HG02571 (cell line): Measurements from ENCODE around the gene FHL2.

Source experiments
- ATAC-seq: cut with Tn5 transposase; IDR thresholded peaks from one replicate; pipeline ENCODE4 v1.9.1; 2021; ENCODE audit warnings: mild to moderate bottlenecking, moderate library complexity; ENCODE audit not compliant: unreplicated experiment

The FHL2 gene, protein sequence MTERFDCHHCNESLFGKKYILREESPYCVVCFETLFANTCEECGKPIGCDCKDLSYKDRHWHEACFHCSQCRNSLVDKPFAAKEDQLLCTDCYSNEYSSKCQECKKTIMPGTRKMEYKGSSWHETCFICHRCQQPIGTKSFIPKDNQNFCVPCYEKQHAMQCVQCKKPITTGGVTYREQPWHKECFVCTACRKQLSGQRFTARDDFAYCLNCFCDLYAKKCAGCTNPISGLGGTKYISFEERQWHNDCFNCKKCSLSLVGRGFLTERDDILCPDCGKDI

DNA sequence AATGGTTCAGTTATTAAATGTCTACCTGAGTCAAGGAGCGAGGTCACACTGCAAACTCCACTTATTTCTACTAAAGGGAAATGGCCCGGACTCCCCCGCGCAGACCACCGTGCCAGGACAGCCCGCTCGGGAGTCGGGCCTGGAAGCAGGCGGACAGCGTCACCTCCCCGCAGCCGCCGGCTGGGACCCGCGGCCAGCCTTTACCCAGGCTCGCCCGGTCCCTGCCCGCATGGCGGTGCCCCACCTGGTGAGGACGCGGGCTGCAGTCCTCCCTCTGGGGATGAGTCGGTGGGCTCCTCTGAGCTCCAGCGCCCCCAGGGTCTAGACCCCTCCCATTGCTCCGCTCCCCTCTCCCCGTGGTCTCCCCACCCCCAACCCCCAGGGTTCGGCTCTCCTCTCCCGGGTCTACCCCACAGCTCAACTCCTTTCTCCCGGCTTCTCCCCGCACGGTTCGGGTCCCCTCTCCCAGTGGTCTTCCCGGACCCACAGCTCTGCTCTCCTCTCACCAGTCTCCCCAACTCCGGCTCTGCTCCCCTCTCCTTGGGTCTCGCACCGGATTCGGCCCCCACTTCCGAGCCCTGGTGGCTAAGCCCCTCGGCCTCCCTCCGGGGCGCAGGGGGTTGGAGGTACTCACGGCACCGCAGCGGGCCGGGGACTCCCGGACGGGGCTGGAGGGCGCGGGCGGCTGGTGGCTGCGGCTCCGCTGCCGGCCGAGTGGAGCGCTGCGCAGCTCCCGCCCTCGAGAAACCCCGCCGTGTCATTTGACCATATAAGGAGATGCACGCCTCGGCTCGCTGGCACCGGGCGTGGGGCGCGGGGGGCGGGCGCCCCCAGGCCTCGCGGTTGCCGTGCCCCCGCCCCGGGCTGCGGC, at the start of gene FHL2:
FHL2 (minus strand) TSS at position 716 of the 871 bp plus-strand sequence. CDS start 12,535 bp downstream, outside the sequence.
- ATAC-seq: peak; percentile 97

DNA sequence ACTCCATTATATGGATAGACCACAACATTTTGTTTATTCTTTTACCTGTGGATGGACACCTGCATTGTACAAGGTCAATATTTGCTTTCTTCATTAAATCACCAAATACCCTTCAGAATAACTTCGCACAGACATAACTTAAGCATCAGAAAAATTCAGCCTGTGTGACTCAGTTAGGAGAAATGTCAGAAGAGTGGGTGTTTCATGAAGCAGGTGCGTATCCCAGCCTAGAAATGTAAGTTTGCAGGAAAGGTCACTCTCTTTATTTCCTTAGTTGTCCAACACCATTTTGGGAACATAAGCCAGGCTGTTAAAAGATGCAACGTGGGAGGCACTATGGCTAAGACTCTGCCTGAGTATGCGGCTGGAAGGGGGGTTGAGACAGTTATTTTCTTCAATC, 48.6 kb upstream of the FHL2 start:
- ATAC-seq: no peak

DNA sequence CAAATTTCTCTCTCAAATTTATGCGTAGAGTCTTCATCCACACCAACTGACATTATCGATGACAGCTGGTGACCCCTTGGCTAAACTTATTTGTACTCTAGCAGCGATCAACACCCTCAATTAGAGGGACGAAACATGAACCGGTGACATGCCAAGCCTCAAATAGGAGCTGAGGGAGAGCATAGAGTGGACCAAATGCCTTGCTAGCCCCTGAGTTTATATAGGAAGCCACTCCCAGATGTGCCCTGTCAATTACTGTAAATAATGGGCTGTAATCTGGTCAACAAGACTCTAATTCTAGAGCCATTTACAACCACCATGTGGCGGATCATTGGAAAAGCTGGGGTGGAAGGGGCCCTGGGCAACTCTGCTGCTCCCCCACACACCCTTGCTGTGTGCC, 47.6 kb upstream of the FHL2 start:
- no peak for ATAC-seq

DNA sequence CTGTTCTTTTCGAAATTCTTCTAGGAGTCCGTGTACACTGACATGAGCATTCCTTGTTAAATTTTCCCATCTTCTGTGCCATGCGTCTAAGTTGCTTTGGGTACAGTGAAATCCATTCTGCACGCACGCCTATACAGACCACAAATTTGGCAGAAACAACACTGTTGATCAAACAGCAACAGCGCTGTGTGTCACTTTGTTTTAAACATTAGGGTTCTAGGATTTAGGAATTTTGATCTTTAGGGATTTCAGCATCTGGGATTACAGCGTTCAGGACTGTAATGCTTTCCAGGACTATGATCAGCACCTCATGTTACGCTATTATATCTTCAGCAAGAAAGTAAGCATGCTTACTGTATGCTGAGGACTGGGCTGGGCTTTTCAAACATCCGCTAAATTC, 47.1 kb upstream of the FHL2 start:
- ATAC-seq: no peak

DNA sequence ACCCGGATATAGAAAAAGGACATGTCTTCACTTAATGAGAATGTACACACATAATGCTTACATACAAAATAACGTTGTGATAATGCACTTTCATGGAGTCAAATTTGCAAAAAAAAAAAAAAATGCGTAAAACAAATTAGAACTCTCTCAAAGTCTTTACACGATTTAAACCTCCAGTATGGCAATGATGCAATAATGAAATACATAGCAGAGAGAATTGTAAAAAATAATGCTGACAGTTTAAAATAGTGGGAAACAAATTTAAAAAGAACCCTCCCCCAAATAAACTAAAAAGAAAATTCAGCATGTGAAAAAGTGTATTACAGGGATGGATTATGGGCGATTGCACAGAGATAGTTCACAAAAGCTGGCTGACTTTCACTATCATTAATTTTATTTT, 46.6 kb upstream of the FHL2 start:
- ATAC-seq: no peak

DNA sequence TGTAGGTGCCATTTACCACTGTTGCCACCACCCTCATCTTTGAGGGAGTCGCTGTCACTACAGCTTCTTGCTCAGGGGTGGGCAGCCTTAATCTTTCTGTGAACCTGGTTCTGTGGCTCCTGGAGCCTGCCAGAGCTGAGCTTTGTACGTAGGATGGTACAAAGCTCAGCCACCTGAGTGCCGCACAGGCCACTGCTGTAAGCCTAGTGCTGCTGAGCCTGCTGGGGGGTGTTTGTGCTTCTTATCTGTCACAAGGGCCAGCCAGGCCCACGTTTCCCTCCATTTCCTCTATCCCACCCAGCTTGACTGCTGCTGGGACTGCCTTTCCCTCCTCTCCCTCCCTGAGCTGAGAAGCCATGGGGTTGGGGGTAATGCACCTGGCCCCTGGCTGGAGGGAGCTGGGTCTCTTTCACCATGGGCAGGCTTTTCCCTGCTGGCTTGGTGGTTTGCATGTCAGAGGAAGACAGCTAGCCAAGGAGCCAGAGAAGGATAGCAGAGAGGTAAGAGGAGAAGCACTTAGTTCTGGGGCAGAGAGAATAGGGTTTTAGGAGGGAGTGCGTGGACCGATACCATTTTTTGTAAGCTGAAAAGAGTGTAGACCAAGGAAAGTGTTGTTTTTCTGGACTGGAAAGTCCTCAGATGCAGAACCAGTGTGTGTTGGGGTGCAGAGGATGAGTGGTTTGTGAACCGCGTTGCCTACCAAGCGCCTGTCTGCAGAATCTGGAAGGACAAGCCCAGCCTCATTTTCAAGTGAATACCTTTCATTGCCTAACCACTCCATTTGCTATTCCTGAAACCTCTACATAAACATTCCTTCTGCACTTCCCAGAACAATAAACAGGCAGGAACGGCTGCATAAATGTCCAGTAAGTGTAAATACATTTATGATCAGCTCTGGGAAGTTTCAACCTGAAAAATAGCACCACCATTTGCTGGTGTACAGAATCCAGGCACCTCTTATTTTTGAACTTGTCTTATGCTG, 45.1 kb upstream of the FHL2 start:
- ATAC-seq: no peak

DNA sequence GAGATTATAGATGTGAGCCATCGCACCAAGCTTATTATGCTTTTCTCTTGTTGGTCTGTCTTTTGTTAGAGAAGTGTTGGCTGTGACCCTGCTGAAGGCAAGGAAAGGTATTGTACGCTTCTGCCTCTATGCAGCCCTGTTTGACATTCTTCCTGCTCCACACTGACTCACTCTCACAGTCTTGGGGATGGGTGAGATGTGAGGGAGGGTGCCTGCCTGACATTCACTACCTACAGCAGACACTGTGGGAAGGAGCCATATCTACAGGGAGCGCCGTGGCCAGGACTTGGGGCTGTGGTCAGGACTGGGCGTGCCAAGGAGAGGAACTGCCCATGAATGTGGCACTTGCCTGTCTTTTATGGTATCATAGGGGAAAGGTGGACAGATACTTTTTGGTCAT, 43.9 kb upstream of the FHL2 start:
- ATAC-seq: no peak

DNA sequence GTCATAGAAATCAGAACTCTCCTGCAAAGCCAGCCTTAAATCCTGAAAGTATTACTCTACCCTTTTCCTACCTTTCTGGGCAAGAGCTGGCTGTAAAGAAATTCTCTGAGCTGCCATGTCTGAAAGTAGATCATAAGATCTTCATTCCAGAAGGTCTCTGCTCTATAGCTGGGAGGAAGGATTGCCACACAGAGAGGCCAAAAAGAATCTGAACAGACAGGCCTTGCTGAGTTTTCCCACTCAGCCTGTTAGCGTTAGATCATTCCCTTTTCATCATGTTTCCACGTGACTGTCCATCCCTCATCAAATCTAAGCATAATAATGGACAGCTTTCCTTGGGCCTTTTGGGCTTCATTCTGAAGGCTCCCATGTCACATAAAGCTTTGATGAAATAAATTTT, 43.2 kb upstream of the FHL2 start:
- ATAC-seq: no peak

DNA sequence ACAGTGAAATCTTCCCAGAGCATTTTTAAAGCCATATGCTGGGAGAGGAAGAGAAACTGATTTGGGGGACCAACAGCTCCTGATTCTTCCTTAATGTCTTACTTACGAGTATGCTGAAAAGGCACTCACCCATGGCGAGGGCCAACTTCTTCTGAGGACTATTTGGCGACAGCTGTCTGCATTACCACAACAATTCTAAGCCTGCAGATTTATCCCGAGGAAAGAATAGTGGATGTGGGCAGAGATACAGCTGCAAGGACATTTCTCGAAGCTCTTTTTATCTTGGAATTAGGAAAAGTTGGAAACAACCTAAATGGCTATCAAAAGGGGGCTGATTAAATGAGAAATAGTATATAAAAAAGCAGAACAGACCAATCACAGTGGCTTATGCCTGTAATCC, 40.3 kb upstream of the FHL2 start:
- no peak for ATAC-seq

DNA sequence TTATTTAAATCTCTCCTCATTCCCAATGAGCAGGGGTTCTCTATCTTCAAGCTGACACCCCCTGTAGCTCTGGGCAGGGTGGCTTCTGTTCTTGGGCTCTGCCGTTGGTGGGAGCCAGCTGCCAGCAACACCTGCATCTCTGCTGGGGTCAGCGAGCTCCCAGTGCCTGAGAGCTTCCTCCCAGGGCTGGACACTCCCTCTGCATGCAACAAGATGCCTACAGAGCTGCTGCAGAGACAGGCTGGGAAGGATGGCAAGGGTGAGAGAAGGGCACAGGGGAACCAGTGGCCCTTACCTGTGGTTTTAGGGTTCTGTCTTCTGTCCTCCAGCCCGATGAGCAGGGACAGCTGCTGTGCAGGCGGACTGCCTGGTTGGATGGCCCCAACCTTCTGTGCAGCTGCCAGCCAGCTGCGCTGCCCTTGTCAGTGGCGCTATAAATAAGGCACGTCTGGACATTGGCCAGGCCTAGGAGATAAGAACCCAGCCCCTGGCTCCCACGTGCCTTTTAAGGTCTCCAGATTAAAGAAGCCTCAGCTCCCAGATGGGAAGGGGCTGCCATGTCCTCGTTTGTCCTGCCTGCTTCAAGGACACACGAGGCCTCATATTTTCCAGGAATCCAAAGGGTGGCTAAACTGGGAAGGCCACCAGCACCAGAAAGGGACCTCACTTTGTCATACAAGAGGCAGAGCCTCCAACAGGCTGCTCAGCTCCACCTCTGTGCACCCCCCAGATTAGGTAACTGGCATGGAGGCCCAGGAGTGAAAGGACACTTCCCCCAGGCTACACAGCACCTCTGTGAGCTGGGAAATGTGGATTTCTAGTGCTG, 39.5 kb upstream of the FHL2 start:
- ATAC-seq: no peak

DNA sequence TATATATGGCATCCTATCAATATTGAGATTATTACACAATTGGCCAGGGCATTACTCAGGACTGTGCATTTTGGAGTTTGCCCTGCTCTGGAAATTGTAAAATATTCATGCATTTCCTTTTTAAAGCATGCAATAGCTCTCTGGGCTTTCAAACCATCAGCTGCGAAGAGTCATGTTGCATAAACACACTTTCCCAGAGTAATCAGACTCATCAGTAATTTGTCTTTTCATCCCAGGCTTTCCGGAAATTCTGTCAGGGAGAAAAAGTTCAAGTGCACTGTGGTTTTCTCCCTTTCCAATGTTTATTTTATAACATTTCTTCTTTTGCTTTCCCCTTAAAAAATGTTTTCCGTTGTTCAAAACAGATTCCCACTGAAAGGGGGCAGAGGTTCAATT, 38.9 kb upstream of the FHL2 start:
- ATAC-seq: no peak

DNA sequence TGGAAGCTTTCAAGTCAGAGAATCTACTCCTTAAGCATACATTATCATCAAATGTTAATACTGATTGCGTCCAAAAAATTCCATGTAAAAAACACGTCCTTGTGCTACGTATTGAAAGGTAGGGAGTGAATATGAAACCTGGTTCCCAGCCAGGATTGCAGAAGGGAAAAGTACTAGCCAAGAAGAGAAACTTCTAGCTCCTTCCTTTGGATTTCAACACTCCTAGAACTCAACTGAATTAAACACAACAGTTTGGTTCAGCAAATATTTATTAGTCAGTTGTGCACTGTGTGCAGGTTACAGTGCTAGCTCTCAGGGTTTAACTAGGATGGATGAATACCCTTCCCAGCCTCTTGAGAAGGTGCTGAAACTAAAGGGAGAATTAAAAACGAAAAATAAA, 33.9 kb upstream of the FHL2 start:
- no peak for ATAC-seq

DNA sequence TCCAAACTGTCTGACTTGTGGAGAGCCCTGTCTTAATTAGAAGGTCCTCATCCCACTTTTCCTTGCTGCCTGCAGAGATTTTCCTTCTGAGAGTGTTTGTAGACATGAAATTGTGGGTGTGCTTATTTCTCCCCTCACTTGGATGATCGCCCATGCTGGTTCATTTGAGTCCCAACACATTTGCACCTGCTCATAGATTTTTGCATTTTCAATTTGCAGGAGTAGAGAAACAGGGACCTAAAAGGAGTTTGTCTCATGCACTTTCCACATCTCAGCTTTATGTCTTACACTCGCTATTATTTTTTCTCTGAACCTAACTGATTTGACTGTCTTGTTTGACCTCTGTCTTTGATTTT, 33.2 kb upstream of the FHL2 start:
- no peak for ATAC-seq

DNA sequence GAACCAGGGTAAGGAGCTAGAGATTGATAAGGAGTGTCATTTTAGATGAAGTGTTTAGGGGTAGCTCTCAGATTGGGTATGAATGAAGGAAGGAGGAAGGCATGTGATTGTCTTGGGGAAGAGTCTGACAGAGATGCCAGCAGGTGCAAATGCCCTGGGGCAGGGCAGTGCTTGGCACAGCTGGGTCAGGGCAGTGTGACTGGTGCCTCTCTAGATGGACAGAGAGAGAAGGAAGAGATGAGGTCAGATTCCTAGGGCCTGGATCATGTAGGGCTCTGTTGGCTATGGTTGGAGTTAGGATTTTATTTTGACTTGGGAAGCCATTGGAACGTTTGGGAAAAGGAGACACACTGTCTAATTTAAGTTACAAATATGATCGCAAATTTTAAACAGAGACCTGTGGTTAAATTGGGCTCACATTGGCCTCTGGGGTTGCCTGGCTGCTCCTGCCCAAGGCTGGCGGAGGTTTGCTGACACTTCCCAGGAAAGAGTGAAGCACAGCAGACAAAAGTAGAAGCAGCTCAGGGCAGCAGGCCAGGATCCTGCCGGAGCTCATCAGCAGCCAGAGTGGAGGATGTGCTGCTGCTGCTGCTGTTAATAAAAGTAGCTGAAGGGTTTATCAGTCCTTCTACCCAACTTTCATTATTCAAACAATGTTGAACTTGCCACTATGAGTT, 32.7 kb upstream of the FHL2 start:
- no peak for ATAC-seq

DNA sequence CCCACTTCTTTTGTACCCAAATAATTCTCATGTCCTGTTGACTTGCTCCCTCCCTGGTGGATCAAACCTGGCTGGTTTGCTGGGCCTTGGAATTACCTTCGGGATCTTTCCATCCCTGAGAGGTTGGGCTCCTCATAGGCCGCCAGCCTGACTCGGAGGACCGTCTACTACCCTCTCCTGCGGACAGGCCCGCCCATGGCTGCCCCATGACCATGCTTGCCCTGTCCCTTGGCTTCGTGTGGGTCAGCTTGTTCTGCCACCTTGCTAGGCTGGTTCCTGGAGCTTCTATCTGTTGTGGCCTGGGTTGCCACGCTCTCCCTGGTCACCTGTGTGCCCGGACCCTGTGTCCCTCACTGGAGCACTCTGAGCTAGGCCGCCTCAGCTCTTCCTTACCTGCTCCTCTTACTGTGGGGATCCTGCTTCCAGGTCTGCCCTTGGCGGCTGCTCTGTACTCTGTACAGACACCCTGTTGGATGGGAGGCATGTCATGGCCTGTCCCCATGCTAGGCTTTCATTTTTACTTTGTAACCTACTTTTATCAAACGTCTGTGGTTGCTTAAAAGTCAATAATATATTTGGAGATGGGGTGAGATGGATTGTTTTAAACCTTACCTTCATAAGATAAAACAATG, 29.7 kb upstream of the FHL2 start:
- no peak for ATAC-seq

DNA sequence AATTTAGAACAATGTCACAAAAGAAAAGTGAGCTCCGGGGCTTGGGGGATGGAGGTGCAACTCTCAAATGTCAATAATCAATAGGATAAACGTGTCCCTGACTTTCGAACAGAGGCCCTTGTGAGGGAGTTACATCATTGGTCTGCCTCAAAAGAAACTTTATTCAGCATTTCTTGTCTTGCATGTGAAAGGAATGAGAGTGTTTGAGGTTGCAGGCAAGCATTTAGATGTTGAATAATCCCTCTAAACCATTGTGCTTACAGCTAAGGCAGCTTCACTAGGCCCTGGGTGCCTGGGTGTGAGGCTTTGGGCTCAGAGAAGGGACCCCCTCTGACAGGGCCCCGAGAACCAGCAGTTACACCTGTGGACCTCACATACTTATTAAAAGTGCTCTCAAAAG, 28.6 kb upstream of the FHL2 start:
- ATAC-seq: no peak

DNA sequence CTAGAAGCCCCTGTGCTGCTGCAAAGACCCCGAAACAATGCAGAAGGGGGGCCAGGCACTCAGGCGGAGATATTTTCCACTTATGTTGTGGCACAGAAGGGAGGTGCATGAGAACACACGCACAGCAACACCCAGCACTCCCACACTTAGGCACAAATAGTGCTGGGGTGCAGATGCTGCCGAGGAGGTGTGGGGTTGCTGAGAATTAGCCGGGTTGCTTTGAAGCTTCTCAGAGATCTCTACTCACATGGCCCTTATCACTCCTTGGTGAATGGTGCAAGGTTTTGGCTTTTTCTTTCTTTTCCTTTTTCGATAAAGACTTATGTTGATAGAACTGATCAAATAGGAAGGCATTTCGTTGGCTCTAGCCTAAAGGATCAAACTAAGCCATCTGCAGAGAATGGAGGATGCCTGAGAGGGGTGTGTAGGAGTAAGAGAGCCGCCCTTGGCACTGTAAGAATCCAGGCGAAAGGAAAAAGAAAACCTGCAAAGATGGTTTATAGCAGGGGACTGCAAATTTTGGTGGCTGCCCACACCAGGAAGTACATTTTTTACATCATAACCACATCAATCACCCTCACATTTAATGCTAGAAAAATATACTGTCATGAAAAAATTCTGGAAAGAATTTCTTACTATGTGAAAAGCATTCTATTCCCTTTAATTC, 27.9 kb upstream of the FHL2 start:
- ATAC-seq: no peak

DNA sequence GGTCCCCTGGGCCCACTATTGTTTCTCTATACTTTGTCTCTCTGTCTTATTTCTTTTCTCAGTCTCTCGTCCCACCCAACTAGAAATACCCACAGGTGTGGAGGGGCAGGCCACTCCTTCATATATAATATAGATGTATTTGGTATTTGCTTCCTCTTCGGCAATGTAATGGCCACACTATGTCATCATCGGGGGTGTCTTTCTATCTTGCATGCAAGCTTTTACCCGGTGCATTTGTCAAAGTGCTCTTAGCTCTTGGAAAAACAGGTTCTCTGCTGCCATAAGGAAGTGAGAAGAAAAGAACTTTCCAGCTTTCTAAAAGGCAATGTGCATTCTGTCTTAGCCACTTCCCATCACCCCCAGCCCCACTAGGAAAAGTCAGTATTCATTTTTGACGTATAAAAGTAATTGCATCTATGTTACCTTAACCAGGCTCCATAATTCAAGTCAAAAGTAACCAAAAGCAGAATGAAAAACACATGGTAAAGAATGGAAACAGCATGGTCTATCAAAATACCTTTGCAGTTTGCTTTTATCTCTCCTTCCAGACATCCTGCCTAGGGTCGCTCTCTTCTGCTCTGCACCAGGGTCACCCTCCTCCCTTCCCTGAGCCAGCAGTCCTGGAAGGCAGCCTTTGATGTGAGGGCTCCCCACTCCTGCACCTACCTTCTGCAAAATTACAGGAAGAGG, 27.2 kb upstream of the FHL2 start:
- ATAC-seq: no peak
